ENCODE data around the gene DEDD. TPM values are rescaled to one million over a fixed set of nuclear protein-coding genes. Genes with fewer than 3 reads are reported as not detected.
A peak's percentile ranks its signal among the peaks of the same experiment; 100 is the strongest.

Gene DEDD
- total and polyA plus RNA-seq, 2 of the 13 experiments (the other 11 are each of a cell fraction or from before 2014, with no cell fraction given): 12.6 to 27.8 TPM

- TF ChIP-seq ZNF501 (CRISPR knock-in tag; IDR thresholded peaks at IDR 0.05) (peak; percentile 88), ZKSCAN1 (IDR thresholded peaks at IDR 0.05; ENCODE audit: low read length) (no peak), RCOR2 (CRISPR knock-in tag; IDR thresholded peaks at IDR 0.05) (no peak), PATZ1 (CRISPR knock-in tag; IDR thresholded peaks at IDR 0.05) (peak; percentile 48), CSRNP2 (CRISPR knock-in tag; conservative IDR thresholded peaks at IDR 0.05; ENCODE audit: low read depth) (no peak), RAD51 (IDR thresholded peaks at IDR 0.05; ENCODE audit: borderline replicate concordance) (no peak), MAFK (conservative IDR thresholded peaks at IDR 0.05 in 1 of 2, IDR thresholded peaks at IDR 0.05 in 1 of 2; ENCODE audit: low read length in 2 of 2) (no peak), ZNF160 (CRISPR knock-in tag; IDR thresholded peaks at IDR 0.05) (no peak), RNF2 (conservative IDR thresholded peaks at IDR 0.05; ENCODE audit: low read depth) (no peak), ZNF383 (CRISPR knock-in tag; IDR thresholded peaks at IDR 0.05; ENCODE audit: borderline replicate concordance) (no peak), ZBTB25 (CRISPR knock-in tag; IDR thresholded peaks at IDR 0.05) (no peak), ZC3H4 (CRISPR knock-in tag; IDR thresholded peaks at IDR 0.05; ENCODE audit: borderline replicate concordance) (no peak), IRF1 (CRISPR knock-in tag; IDR thresholded peaks at IDR 0.05; ENCODE audit: low read depth) (no peak), NFRKB (IDR thresholded peaks at IDR 0.05) (peak; percentile 72), ZNF639 (CRISPR knock-in tag; conservative IDR thresholded peaks at IDR 0.05) (no peak), PREB (CRISPR knock-in tag; IDR thresholded peaks at IDR 0.05) (no peak), ZNF333 (CRISPR knock-in tag; IDR thresholded peaks at IDR 0.05; ENCODE audit: borderline replicate concordance) (no peak), ARID2 (CRISPR knock-in tag; IDR thresholded peaks at IDR 0.05; ENCODE audit: borderline replicate concordance) (no peak), ZNF12 (CRISPR knock-in tag; IDR thresholded peaks at IDR 0.05) (no peak), NFATC3 (CRISPR knock-in tag; IDR thresholded peaks at IDR 0.05) (no peak), SP4 (CRISPR knock-in tag; IDR thresholded peaks at IDR 0.05) (peak; percentile 87)
Observed at GRCh38 chr1:161159087-161159912, 26.8 kb upstream of the DEDD start, which contains the start of gene USP21 (continued).

Data from HepG2 (cell line).